ENCODE results near the gene PRR15L.
"Not testable (repeated sequence)": the region's sequence is repeated elsewhere in the genome, so short reads cannot be mapped to it uniquely, and the experiment has no call there.

The PRR15L gene

GRCh38 chr17:47957591-47958490 is at the start of gene PRR15L:
Gene PRR15L (minus strand): TSS chr17:47957883. CDS start chr17:47953234, 4,649 bp downstream.
- DNase-seq (ENCODE audit: low read depth in 2 of 2): no peak

- no peak for DNase-seq (ENCODE audit: low read depth in 2 of 2)
These were observed 49.4 kb upstream of the PRR15L start for GRCh38 chr17:48006936-48007709.

GRCh38 chr17:48004983-48005382 is 47.3 kb upstream of the PRR15L start:
- no peak for DNase-seq (ENCODE audit: low read depth in 2 of 2)

GRCh38 chr17:48003417-48004151 is 45.9 kb upstream of the PRR15L start:
- DNase-seq (ENCODE audit: low read depth in 2 of 2): no peak

- DNase-seq (ENCODE audit: low read depth in 2 of 2): no peak
These were observed 45.3 kb upstream of the PRR15L start for GRCh38 chr17:48002916-48003416.

- DNase-seq (ENCODE audit: low read depth in 2 of 2): no peak
These were observed 44.7 kb upstream of the PRR15L start for GRCh38 chr17:48002266-48002915.

- DNase-seq (ENCODE audit: low read depth in 2 of 2): not testable (repeated sequence)
These were observed 44.0 kb upstream of the PRR15L start for GRCh38 chr17:48001657-48002056.

- no peak for DNase-seq (ENCODE audit: low read depth in 2 of 2)
These were observed 43.5 kb upstream of the PRR15L start for GRCh38 chr17:48001197-48001596.

GRCh38 chr17:47999582-47999981 is 41.9 kb upstream of the PRR15L start:
- no peak for DNase-seq (ENCODE audit: low read depth in 2 of 2)

- DNase-seq (ENCODE audit: low read depth in 2 of 2): no peak
These were observed 40.4 kb upstream of the PRR15L start for GRCh38 chr17:47998044-47998443.

GRCh38 chr17:47997586-47997985 is 39.9 kb upstream of the PRR15L start:
- DNase-seq (ENCODE audit: low read depth in 2 of 2): no peak

- DNase-seq (ENCODE audit: low read depth in 2 of 2): no peak
These were observed 38.5 kb upstream of the PRR15L start for GRCh38 chr17:47996201-47996600.

- no peak for DNase-seq (ENCODE audit: low read depth in 2 of 2)
These were observed 37.7 kb upstream of the PRR15L start for GRCh38 chr17:47995241-47995935.

- DNase-seq (ENCODE audit: low read depth in 2 of 2): no peak
These were observed 37.0 kb upstream of the PRR15L start for GRCh38 chr17:47994724-47995123.

- no peak for DNase-seq (ENCODE audit: low read depth in 2 of 2)
These were observed 36.3 kb upstream of the PRR15L start for GRCh38 chr17:47993964-47994363.

GRCh38 chr17:47993031-47993564 is 35.4 kb upstream of the PRR15L start:
- no peak for DNase-seq (ENCODE audit: low read depth in 2 of 2)

- no peak for DNase-seq (ENCODE audit: low read depth in 2 of 2)
These were observed 34.5 kb upstream of the PRR15L start for GRCh38 chr17:47992216-47992615.

GRCh38 chr17:47990962-47991731 is 33.5 kb upstream of the PRR15L start:
- DNase-seq (ENCODE audit: low read depth in 2 of 2): no peak

- no peak for DNase-seq (ENCODE audit: low read depth in 2 of 2)
These were observed 32.0 kb upstream of the PRR15L start for GRCh38 chr17:47989700-47990099.

GRCh38 chr17:47989159-47989558 is 31.5 kb upstream of the PRR15L start:
- no peak for DNase-seq (ENCODE audit: low read depth in 2 of 2)
